NOMO-1 treated with dmso at 0.1 percent for 144 hours (cell line): ENCODE measurements around the gene TXNL4B.
A peak's percentile ranks its signal among the peaks of the same experiment; 100 is the strongest.

ENCODE experiments used
- DNase-seq: peaks from one replicate; lab custom pipeline; 2025; ENCODE audit not compliant: unreplicated experiment; lab: John Stamatoyannopoulos, UW

TXNL4B gene

DNA sequence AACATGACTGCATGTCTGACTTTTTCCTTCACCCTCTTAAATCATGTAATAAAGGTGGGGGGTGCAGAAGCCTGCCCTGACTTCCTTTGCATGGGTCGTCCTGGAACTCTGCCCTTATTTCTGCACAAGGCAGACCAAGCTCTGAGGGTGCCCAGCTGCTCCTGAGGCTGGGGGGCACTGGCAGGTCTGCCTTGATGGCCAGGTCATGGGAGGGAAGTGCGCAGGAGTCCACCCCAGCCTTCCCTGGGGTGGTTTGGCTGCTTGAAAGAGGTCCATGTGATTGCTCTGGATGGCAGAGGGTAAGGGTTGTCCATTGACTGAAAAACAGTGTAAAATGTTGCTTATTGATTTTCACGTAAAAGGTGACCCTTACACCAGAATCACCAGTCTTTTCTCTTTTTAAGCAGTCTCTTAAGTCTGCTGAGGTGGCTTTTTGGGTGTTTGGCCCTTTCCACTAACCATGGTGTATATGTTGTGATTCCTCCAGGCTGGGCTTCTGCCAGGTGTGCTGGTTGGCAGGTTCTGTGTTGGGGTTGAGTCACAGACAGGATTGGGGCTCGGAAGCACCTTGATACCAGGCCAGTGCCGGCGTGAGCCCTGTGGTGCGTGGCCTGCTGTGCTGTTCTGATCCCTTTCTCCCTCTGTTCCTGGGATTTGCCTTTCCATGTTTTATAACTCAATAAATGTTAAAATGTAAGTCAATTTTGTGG lies 19.6 kb upstream of the TXNL4B start:
- DNase-seq = no peak

DNA sequence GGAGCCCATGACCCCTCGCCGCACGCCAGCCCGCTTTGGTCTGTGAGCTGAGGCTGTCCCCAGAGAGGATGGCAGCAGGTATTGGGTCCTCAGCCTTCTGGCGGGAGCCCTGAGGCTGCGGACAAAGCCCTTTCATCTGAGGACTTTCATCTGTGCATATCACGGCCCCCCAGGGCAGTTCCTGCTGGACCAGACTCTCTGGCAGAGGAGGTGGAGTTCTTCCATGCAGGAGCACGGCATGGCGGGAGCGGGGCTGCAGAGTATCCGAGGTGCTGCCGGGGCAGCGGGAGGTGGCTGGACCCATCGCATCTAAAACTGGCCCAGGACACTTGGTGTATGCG lies 19.0 kb upstream of the TXNL4B start:
- DNase-seq = no peak

DNA sequence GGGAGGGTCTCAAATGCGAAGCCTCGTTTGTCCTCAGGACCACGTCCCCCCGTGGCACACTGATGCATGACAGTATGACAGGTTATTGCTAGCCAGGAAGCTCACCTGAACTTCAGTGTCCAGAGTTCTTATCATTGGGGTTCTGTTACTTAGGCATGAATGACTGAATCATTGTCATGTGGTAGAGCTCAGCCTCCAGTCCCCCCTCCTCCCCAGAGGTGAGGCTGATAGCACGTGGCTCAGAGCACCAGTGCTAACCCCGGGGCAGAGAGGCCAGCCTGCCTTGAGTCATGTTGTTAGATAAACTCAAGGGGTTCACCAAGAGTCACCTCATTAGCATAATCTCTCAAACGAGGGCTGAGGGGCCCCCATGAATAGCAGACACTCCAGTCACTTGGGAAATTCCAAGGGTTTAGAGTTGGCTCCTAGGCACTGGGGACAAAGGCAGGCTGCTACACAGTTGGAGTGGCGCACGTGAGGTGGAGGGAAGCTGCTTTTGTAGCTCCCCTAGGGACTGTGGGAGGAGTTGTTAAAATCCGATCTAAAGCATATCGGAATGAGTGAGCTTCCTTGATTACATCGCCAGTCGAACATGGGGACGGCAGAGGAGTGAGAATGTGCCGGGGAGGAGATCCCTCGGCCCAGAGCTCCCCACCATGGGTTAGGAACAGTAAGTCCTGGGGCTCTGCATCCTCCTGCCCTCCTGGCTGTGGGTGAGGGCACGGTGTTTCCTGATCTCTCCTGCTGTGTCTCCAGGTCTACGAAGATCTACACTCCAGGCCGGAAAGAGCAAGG lies 18.4 kb upstream of the TXNL4B start:
- DNase-seq = no peak

DNA sequence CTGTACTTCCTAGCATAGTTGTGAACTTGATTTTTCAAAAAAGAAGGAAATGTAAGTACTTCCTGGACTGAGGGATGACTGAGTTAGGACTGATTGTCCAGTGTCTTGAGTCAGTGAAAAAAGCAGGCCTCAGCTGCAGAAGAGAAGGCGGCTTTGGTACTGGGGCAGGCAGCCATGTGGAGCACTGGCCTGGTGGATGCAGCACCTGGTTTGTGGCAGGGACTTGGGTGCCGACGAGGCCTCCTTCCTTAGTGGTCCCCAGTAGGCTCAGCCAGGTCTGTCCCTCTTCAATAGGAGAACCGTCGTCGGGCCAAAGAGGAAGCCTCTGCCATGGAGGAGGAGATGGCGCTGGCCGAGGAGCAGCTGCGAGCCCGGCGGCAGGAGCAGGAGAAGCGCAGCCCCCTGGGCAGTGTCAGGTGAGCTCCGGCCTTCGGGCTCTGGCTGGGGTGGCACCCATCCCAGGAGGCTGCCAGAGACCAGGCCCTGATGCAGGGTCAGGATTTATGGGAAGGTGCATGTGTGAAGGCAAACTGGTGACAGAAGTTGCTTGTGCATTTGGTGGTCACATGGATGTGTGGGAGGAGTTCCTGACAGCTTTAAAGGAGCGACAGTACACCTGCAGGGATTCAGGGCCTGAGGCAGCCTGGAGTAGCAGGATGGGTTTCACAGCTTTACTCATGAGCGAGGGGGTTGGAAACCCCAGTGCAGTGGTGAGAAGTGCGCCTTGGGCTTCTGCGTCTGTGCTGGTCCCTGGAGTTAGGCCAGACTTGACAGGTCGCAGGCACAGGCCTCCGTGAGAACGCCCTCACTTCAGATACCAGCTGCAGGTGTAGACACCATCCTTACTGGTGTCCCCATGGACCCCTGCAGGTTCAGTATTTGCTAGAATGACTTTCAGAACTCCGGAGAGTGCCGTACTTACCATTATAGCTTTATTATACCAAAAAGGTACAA lies 17.5 kb upstream of the TXNL4B start:
- no peak for DNase-seq

DNA sequence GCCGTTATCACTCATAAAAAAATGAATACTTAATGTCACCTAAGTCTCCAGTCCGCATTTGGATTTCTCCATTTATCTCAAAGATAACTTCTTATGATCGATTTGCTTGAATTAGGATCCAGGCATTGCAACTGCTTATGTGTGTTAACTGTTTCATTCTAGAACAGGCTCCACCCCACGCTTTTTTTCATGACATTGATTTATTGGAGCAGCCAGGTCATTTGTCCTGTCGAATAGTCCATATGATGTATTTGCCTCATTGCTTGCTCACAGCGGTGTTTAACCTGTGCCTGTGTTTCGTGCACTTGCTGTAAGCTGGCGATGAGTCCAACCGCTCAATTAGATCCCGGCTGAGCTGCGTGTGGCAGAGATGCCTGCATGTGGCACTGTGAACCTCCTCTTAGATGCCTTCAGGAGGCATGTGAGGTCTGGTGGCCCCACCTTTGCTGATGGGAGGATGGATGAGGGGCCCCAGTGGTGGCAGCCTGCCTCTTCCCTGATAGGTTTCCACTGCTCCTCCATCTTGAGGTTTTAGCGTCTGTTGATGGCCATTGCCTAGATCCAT lies 16.6 kb upstream of the TXNL4B start:
- no peak for DNase-seq

DNA sequence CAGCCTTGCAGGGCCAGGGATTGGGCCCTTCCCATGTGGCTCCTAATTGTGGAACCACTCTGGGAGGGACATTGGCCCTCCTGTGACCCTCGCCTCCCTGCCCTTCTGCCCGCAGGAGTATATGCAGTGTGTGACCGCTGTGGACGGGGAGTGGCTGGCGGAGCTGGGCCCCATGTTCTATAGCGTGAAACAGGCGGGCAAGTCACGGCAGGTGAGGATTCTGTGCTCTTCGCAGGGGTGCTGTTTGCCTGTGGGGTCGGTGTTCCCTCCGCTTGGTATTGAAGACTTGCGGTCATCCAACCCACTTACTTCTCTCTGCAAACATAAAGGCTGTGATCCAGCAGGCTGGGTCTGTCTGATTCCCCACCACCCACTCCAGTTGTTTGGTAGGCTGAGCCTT lies 15.9 kb upstream of the TXNL4B start:
- DNase-seq = no peak

DNA sequence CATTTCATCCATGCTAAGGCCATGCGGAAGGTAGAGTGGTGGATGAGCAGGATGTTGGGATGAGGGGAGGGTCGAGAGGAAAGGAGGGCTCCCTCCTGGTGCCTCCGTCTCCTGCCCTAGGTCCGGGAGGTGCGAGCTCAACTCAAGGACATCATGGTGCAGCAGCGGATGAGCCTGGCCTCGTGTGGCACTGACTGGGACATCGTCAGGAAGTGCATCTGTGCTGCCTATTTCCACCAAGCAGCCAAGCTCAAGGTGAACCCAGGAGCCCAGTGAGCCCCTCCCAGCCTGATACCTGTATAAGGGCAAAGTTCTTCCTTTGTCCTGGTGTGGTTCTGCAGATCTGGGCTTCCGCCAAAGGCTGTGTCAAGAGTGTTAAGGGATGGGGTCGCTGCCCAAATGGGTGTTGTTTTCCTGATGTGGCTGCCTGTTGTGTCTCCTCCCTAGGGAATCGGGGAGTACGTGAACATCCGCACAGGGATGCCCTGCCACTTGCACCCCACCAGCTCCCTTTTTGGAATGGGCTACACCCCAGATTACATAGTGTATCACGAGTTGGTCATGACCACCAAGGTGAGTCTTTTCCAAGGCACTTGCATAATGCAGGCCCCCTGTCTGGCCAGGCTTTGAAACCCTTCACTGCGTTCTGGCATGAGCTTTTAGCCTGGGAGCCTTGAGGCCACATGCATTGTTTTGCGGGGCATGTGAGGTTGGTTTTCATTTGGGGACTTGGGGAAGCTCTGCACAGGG lies 15.1 kb upstream of the TXNL4B start:
- no peak for DNase-seq

DNA sequence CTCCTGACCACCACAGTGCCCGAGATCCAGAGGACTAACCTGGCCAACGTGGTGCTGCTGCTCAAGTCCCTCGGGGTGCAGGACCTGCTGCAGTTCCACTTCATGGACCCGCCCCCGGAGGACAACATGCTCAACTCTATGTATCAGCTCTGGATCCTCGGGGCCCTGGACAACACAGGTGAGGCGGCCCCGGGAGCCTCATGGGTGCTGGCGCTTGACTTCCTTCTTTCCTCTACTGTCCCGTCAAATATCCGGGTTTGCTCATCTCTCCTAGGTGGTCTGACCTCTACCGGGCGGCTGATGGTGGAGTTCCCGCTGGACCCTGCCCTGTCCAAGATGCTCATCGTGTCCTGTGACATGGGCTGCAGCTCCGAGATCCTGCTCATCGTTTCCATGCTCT lies 14.0 kb upstream of the TXNL4B start:
- no peak for DNase-seq

DNA sequence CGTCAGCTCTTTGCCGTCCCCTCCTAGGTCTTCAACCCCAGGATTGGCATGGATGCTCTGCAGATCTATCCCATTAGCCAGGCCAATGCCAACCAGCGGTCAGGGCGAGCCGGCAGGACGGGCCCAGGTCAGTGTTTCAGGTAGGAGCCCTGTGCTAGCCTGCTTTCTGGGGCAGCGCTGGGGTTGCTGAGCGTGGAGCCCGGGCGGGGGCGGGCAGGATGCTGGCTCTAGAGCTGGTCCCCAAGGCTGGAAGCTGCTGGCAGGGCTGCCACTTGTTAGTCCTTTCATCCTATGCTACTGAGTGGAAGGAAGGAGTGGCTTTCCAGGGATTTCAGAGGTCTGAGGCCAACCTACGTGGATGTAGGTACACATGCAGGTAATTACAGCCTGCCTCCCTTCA lies 12.6 kb upstream of the TXNL4B start:
- DNase-seq = no peak

DNA sequence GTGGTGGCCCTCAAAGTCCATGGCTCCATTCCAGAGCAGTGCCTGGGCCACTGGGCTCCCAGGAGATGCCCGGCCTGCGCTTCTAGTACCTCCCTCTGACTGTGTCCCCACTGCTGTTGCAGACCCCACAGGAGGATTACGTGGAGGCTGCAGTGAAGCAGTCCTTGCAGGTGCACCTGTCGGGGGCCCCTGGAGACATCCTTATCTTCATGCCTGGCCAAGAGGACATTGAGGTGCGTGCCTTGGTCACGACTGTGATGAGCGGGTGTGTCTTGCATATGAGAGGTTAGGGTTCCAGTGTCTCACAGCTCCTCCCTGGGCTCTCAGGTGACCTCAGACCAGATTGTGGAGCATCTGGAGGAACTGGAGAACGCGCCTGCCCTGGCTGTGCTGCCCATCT lies 11.5 kb upstream of the TXNL4B start:
- DNase-seq = no peak

DNA sequence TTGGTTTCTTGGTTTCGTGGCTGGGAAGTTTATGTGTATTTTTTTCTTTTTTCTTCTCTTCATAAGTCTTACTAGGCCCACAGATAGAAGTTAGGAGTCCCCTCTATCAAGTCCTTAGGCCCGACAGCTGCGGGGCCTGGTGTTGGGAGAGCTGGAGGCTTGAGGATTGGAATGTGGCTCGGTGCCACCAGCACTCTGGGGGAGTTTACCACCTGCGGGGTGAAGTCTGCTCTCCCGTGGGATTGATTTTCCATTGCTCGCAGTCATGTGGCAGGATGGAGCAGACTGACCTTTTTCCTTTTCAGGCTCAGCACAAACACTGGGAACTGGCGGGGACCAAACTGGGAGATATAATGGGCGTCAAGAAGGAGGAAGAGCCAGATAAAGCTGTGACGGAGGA lies 7.8 kb upstream of the TXNL4B start:
- no peak for DNase-seq

DNA sequence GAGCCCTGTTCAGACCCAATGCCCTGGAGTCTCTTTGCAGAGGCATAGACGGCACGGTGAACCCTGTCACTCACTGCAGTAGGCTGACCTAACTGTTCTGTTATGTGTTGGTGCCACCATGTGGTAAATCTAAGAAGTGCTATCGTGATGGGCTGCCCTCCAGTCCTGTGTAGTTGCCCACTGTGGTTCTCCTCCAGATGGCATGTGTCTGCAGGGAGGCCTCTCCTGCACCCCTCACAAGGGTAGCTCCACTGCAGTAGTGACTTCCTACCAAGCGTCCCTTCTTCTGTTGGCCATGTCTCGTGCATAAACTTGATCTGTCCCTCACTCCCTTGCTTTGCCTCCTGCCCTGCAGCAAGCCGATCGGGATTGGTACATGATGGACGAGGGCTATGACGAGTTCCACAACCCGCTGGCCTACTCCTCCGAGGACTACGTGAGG lies 6.0 kb upstream of the TXNL4B start:
- peak; percentile 15 for DNase-seq

DNA sequence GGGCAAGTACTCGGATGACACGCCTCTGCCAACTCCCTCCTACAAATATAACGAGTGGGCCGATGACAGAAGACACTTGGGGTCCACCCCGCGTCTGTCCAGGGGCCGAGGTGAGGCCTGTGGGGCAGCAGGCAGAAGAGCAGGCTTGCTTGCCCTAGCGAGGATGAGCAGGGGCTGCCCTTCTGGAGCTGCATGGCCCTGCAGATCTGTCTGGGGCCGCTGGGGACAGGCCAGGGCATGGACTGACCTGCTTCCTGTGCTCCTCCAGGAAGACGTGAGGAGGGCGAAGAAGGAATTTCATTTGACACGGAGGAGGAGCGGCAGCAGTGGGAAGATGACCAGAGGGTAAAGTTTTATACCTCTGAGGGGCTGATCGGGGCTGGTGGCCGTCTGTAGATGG lies 5.5 kb upstream of the TXNL4B start:
- DNase-seq = no peak

DNA sequence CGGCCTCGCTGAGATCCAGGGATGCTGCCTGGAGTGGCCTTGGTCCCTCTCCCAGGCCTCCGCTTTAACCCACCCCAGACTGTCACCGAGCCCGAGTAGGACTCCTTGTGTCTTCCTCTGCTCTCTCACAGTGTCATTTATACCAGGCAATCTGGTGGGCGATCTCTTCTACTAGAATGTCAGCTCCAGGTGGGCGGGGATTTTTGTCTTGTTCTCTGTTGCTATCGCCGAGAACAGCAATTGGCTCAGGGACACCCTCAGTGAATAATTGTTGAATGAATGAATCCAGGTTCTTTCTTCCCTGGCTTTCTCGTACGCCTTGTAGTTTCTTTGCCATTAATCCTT lies 818 bp upstream of the TXNL4B start:
- no peak for DNase-seq

DNA sequence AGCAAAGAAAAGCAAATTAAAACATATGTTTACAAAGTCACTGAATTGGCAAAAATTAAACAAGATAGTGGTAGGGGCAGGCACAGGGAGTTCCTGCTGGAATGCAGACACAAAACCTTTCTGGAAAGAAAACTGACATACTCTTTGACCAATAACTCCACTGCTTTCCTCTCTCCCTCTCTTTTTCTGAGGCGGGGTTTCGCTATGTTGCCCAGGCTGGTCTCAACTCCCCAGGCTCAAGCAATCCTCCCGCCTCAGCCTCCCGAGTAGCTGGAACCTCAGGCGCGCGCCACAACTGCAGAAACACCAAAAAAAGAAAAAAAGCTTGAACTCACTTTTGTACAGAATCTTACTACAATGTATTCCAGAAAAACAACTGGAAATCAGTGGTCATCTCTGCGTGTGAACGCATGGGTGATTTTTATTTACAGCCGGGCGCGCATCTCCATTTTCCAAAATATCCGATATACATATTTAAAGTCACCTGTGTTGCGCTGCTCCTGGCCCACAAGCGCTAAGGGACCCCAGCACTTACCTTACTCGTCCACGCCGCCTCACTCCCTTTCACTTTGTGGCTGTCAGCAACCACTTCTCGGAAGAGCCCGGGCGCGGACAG lies 480 bp downstream of the TXNL4B start:
- DNase-seq = no peak

DNA sequence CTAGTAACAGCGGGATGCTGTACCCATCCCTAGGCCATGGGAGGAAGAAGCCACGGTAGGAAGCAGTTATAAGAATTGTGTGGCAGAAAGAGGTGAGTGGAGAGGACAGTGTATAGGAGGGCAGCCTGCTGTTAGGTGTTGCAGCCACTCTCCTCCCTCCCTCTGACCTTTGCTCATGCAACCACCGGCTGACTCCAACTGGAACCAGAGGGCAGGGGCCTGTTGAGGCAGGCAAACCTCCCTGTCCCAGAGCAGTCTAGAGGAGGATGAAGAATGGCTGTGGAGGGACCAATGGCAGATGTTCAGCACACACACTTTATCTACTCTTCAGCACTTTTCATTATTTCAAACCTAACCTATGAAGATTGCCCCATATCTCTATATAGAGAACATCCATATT lies 2.2 kb downstream of the TXNL4B start:
- DNase-seq = no peak

DNA sequence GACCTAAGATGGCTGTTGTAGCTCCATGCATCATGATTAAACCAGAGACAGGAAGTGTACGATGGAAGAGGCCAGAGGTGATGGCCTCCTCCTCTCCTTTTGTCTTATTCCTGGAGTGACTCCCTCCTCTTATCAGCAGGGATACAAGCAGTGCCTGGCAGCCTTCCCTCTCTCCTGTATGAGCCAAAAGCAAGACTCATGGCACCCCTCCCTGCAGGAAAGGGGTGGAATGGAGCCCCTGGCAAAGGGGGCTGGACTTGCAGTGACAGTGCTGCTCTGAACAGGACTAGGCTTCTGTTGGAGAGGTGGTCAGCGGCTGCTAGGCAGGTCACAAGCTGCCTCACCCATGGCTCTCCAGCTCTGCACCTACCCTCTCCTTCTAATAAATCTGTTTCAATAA lies 8.4 kb downstream of the TXNL4B start:
- no peak for DNase-seq

DNA sequence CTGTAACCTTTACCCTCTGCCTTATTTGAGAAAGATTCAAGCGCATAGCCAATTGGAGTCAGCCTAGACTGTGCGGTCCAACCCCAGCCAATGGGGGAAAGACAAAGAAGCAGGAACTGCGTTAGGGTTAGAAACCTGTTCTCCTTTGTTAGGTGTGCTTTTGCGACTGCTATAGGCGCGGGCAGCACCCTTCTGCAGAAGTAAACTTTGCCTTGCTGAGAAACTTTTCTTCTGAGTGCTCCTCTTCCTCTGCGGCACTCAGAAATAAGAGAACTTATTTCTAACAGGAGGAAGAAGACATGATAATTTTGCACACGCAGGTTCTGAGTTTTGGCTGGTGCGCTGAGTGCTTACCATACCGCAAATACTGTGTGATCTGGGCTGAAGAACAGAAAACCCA lies 9.0 kb downstream of the TXNL4B start:
- no peak for DNase-seq

DNA sequence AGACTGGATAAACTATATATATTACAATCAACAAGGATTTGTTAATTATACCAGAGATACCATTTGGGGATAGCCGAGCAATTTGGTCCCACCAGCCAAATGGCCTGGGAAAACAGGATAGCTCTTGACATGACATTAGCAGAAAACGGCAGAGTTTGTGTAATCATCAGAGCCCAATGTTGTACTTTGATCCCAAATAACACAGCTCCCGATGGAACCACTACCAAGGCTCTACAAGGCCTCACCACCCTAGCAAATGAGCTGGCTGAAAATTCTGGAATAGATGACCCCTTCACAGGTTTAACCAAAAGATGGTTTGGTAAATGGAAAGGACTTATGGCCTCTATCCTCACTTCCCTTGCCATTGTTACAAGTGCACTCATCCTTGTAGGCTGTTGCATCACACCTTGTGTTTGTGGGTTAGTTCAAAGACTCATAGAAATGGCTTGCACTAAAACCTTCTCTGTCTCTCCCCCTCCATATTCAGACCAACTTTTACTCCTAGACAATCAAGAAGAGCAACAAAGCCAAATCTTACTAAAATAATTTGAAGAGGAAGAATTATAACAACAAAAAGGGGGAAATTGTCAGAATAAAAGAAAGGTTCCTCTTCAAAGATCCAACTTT lies 9.5 kb downstream of the TXNL4B start:
- DNase-seq = no peak
